Nephron (organoid): Measurements from ENCODE around the gene MRPS15.
A peak's percentile ranks its signal among the peaks of the same experiment; 100 is the strongest.

Experiments
- H3K27ac Mint-ChIP-seq, 3 experiments: 2 replicates each; pipeline ENCODE4 v1.8.0; 2020; ENCODE audit warnings: mixed read lengths in 3 of 3, mild to moderate bottlenecking in 2 of 3, moderate library complexity in 1 of 3
- H3K27me3 Mint-ChIP-seq: 2 replicates; pipeline ENCODE4 v1.8.0; 2021; ENCODE audit warnings: low read depth, mild to moderate bottlenecking, moderate library complexity, mixed read lengths
- H3K36me3 Mint-ChIP-seq: 2 replicates; pipeline ENCODE4 v1.8.0; 2020; ENCODE audit warnings: low read depth, mixed read lengths
- H3K4me1 Mint-ChIP-seq: 2 replicates; pipeline ENCODE4 v1.8.0; 2020; ENCODE audit warnings: mixed read lengths
- H3K4me3 Mint-ChIP-seq, 3 experiments: 2 replicates each; pipeline ENCODE4 v1.8.0; 2020; ENCODE audit warnings: mild to moderate bottlenecking in 3 of 3, mixed read lengths in 3 of 3, moderate library complexity in 2 of 3
- H3K9me3 Mint-ChIP-seq: 2 replicates; pipeline ENCODE4 v1.8.0; 2020; ENCODE audit warnings: mixed read lengths
- TF ChIP-seq, protein P1 (sequence below), 3 experiments: fragments of 200-600 bp; sonication (generic); IDR thresholded peaks; one replicate each; pipeline ENCODE4 v1.5.0; 2021; ENCODE audit warnings: antibody characterized with exemption in 3 of 3; ENCODE audit not compliant: unreplicated experiment in 3 of 3

The MRPS15 gene

DNA sequence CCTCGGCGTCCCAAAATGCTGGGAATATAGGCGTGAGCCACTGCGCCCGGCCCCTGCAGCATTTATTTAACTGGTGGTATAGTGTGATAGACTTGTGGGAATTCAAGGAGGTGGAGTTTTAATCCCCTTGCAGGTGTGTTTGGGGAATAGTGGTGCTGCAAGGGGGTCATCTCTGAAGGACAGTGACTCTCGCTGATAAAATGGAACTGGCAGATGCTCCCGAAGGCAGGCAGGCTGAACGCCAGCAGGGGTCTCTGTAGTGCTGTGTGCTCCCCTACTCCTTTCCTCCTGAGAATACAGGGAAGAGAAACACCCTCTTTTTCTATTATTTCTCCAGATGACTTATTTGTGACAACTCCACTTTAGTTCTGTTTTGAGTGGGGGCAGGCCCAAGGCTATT lies 17.9 kb downstream of the MRPS15 start:
- H3K4me3 Mint-ChIP-seq = peak overlapping the region in 2 of 3 experiments; percentile 24 to 31
- no peaks in the 10 kb centered on the region for H3K27me3 Mint-ChIP-seq
- H3K27ac Mint-ChIP-seq = peak overlapping the region in 2 of 3 experiments; percentile 12 to 45
- peaks cover 13% of the 10 kb centered on the region for H3K4me1 Mint-ChIP-seq
- H3K36me3 Mint-ChIP-seq = no peaks in the 10 kb centered on the region
- H3K9me3 Mint-ChIP-seq = no peaks in the 10 kb centered on the region
- TF ChIP-seq, protein P1, sequence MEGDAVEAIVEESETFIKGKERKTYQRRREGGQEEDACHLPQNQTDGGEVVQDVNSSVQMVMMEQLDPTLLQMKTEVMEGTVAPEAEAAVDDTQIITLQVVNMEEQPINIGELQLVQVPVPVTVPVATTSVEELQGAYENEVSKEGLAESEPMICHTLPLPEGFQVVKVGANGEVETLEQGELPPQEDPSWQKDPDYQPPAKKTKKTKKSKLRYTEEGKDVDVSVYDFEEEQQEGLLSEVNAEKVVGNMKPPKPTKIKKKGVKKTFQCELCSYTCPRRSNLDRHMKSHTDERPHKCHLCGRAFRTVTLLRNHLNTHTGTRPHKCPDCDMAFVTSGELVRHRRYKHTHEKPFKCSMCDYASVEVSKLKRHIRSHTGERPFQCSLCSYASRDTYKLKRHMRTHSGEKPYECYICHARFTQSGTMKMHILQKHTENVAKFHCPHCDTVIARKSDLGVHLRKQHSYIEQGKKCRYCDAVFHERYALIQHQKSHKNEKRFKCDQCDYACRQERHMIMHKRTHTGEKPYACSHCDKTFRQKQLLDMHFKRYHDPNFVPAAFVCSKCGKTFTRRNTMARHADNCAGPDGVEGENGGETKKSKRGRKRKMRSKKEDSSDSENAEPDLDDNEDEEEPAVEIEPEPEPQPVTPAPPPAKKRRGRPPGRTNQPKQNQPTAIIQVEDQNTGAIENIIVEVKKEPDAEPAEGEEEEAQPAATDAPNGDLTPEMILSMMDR (IDR thresholded peaks at IDR 0.05; ENCODE audit: unreplicated experiment in 3 of 3) = peak in 2 of 3 experiments; percentile 41 to 45

DNA sequence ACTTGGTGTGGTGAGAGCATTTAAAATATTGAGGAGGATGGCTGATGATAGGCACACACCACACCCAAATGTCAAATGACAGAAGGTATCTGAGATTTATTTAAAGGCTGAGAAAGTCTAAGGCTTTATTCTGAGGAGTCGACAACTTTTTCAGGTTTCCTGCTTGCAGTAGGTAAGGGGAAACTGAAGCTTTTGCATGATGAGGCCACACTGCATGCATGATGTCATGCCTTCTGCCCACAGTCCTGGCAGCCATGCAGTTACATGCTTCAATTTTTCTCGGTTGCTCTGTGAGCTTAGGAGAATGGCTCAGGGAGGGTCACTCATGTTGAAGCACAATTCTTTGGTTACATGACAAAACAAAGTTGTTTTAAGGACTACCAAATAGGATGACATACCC lies 20.9 kb downstream of the MRPS15 start:
- Mint-ChIP-seq H3K27me3 (no peaks in the 10 kb centered on the region), H3K4me1 (peaks cover 2% of the 10 kb centered on the region)

DNA sequence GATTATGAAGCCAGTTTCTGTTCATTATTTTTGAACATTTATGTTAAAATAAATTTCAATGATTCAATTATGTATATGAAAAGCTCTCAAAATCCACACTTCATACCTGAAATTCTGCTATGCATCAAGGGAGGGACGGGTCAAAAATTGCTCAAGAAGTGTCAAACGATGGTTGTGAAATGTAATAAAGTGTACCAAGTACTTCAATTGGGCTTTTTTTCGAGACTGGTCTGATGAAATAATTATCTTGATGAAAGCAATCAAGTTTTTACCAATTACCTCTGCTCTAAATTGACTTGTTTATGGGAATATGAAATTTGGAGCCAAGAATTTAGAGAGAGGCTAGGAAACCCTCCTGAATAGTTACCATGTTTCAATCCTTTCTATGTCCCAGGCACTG lies 21.8 kb downstream of the MRPS15 start:
- TF ChIP-seq, protein P1 (IDR thresholded peaks at IDR 0.05; ENCODE audit: unreplicated experiment in 3 of 3) = no peak
- H3K4me1 Mint-ChIP-seq = no peaks in the 10 kb centered on the region
- peaks cover 7% of the 10 kb centered on the region for H3K36me3 Mint-ChIP-seq
- no peaks in the 10 kb centered on the region for H3K9me3 Mint-ChIP-seq
- no peak overlapping the region for H3K27ac Mint-ChIP-seq
- H3K4me3 Mint-ChIP-seq = no peak overlapping the region
- H3K27me3 Mint-ChIP-seq = no peaks in the 10 kb centered on the region

More for the DNA sequence above, 20.9 kb downstream of the MRPS15 start:
- no peak overlapping the region for H3K4me3 Mint-ChIP-seq
- peaks cover 5% of the 10 kb centered on the region for H3K36me3 Mint-ChIP-seq
- H3K9me3 Mint-ChIP-seq = no peaks in the 10 kb centered on the region
- H3K27ac Mint-ChIP-seq = no peak overlapping the region
- TF ChIP-seq, protein P1 (IDR thresholded peaks at IDR 0.05; ENCODE audit: unreplicated experiment in 3 of 3) = no peak

DNA sequence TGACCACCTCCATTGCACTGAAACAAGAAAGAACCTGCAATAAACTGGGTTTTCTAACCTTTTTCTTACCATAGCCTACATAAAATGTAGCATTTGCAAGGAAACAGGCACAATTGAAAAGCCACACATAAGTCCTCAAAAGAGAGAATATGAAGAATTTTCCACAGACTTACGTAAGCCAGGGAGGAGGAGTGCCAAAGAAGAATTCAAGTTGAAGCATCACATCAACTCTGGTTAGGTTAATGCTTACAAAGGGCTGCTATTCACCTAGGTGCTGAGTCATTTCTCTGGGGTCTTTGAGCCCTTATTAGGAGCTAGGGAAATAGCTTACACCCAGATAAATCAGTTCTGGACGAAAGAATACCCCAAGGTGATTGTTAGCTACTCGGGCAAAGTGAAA lies 23.5 kb downstream of the MRPS15 start:
- Mint-ChIP-seq H3K36me3 (peaks cover 17% of the 10 kb centered on the region), H3K4me3 (no peak overlapping the region), H3K27me3 (no peaks in the 10 kb centered on the region), H3K4me1 (no peaks in the 10 kb centered on the region), H3K27ac (peak overlapping the region in 1 of 3 experiments; percentile 85), H3K9me3 (no peaks in the 10 kb centered on the region)
- TF ChIP-seq, protein P1 (IDR thresholded peaks at IDR 0.05; ENCODE audit: unreplicated experiment in 3 of 3) = no peak

DNA sequence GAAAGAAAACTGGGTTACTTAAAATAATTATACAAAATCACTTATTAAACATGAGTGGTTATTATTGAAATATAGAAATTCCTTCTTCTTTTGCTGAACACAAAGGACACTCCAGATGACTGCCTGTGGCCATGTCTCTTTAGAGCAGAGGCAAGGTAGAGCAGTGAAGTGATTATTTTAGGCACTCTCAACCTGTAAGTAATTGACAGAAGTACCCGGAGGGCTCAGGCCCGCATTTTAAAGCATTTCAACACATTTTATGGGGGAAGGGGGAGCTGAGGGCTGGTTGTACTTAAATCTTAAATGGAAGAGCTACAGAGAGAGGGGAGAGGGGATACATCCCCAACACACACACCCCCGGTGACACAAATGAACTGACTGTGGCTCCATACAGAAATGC lies 24.1 kb downstream of the MRPS15 start:
- TF ChIP-seq, protein P1 (IDR thresholded peaks at IDR 0.05; ENCODE audit: unreplicated experiment in 3 of 3) = no peak
- H3K4me3 Mint-ChIP-seq = no peak overlapping the region
- H3K27me3 Mint-ChIP-seq = no peaks in the 10 kb centered on the region
- H3K4me1 Mint-ChIP-seq = no peaks in the 10 kb centered on the region
- H3K27ac Mint-ChIP-seq = peak overlapping the region in 1 of 3 experiments; percentile 85
- peaks cover 17% of the 10 kb centered on the region for H3K36me3 Mint-ChIP-seq
- no peaks in the 10 kb centered on the region for H3K9me3 Mint-ChIP-seq

DNA sequence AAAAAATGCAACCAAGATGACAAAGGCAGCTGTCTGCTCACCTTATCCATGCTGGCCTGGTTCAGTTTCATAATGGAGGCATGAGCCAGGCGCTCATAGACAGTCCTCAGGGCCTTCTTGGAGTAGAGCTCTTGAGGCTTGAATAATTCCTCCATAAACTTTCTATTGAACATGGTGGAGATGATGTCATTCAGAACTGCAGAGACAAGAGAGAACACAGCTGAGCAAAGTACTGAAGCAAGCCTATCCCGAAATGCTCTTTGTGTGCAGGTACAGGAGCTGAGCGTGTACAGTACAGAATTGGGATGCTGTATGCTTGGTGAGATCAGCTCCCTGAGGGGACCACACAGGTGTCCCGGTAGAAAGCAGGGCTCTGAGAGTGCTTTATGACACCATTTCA lies 25.5 kb downstream of the MRPS15 start:
- H3K36me3 Mint-ChIP-seq = peaks cover 17% of the 10 kb centered on the region
- no peak overlapping the region for H3K4me3 Mint-ChIP-seq
- TF ChIP-seq, protein P1 (IDR thresholded peaks at IDR 0.05; ENCODE audit: unreplicated experiment in 3 of 3) = no peak
- H3K9me3 Mint-ChIP-seq = no peaks in the 10 kb centered on the region
- H3K27me3 Mint-ChIP-seq = no peaks in the 10 kb centered on the region
- no peaks in the 10 kb centered on the region for H3K4me1 Mint-ChIP-seq
- H3K27ac Mint-ChIP-seq = no peak overlapping the region
